CD4-positive, alpha-beta T cell (primary cell): Measurements from ENCODE around the gene MCTP1. TPM values are rescaled to one million over a fixed set of nuclear protein-coding genes. Genes with fewer than 3 reads are reported as not detected.
"Not testable (repeated sequence)": the region's sequence is repeated elsewhere in the genome, so short reads cannot be mapped to it uniquely, and the experiment has no call there.

Experiments
- ATAC-seq: fragments of 200-7000 bp; cut with Tn5 transposase; one replicate; pipeline ENCODE4 v1.10.0; 2022; ENCODE audit warnings: mild to moderate bottlenecking; ENCODE audit not compliant: poor library complexity
- CTCF ChIA-PET: fragments of 350-600 bp; sonication (Branson Sonifier 250); formaldehyde crosslinking; loops from one replicate; lab custom pipeline; 2021; ENCODE audit warnings: antibody characterized with exemption, inconsistent platforms; lab: Charles Lee
- POLR2A ChIA-PET: fragments of 350-600 bp; sonication (Branson Sonifier 250); formaldehyde crosslinking; loops from one replicate; lab custom pipeline; 2021; ENCODE audit warnings: antibody characterized with exemption, inconsistent platforms; lab: Charles Lee
- DNase-seq, 14 experiments: peaks; one replicate each; pipeline ENCODE4 v3.0.0-alpha.2; 2013 to 2020; ENCODE audit warnings: mixed read lengths in 2 of 14
- H3K27ac ChIP-seq, 2 donors: one replicate each; pipeline versions ENCODE4 v1.5.1 to v1.7.0; 2013; ENCODE audit warnings: low read length in 2 of 2, low read depth in 1 of 2, mild to moderate bottlenecking in 1 of 2
- H3K27me3 ChIP-seq, 2 experiments: 1 replicate in 1 of 2; 2 replicates in 1 of 2; pipeline versions ENCODE4 v1.6.1 to v1.7.0; 2013; ENCODE audit warnings: low read length in 2 of 2, control low read depth in 1 of 2, mild to moderate bottlenecking in 1 of 2, moderate library complexity in 1 of 2; ENCODE audit not compliant: insufficient read depth in 2 of 2, control insufficient read depth in 1 of 2
- H3K36me3 ChIP-seq: one replicate; pipeline ENCODE4 v1.6.1; 2013; ENCODE audit warnings: low read length, control low read depth; ENCODE audit not compliant: insufficient read depth
- H3K4me1 ChIP-seq: one replicate; pipeline ENCODE4 v1.6.1; 2013; ENCODE audit warnings: low read length, control low read depth; ENCODE audit not compliant: insufficient read depth
- H3K4me3 ChIP-seq: one replicate; pipeline ENCODE4 v1.5.1; 2013; ENCODE audit warnings: mild to moderate bottlenecking, low read length, moderate library complexity
- H3K9me3 ChIP-seq, 2 experiments: 1 replicate in 1 of 2; 2 replicates in 1 of 2; pipeline versions ENCODE4 v1.6.1 to v1.7.0; 2013; ENCODE audit warnings: low read length in 2 of 2, mild to moderate bottlenecking in 2 of 2, control low read depth in 1 of 2, moderate library complexity in 1 of 2; ENCODE audit not compliant: control insufficient read depth in 1 of 2, insufficient read depth in 1 of 2
- H3K27ac Mint-ChIP-seq: one replicate; pipeline ENCODE4 v1.8.0; 2020; ENCODE audit warnings: mixed read lengths
- H3K27me3 Mint-ChIP-seq: one replicate; pipeline ENCODE4 v1.8.0; 2021; ENCODE audit warnings: mixed read lengths
- H3K36me3 Mint-ChIP-seq: one replicate; pipeline ENCODE4 v1.8.0; 2021; ENCODE audit warnings: low read depth, mixed read lengths
- H3K4me1 Mint-ChIP-seq: one replicate; pipeline ENCODE4 v1.8.0; 2021; ENCODE audit warnings: low read depth, mixed read lengths
- H3K4me3 Mint-ChIP-seq: one replicate; pipeline ENCODE4 v1.8.0; 2020; ENCODE audit warnings: mild to moderate bottlenecking, mixed read lengths
- H3K9me3 Mint-ChIP-seq: one replicate; pipeline ENCODE4 v1.8.0; 2020; ENCODE audit warnings: mixed read lengths
- intact Hi-C, 2 experiments: fragments of 100-400 bp; cut with DNase I in 1 of 2; cut with micrococcal nuclease in 1 of 2; formaldehyde crosslinking; loops; one replicate each; pipeline versions ENCODE4 v1.15.1 to v1.9.0; 2023 to 2025; cut with DNase I, micrococcal nuclease
- total RNA-seq, 174 experiments: library from RNA in 2 of 174; stranded (reverse) in 2 of 174; gene quantifications; one replicate each; pipeline ENCODE4 v1.2.3 and lab custom pipeline; 2021 to 2026
- TF ChIP-seq, protein P1 (sequence below): fragments of 200-600 bp; IDR thresholded peaks from one replicate; pipeline ENCODE4 v1.8.0; 2022; ENCODE audit warnings: antibody characterized with exemption, mild to moderate bottlenecking

MCTP1 gene
- total RNA-seq, 2 experiments from 2014 or later: 2.1 to 2.7 TPM

GRCh38 chr5:94998670-94999069 is 286.2 kb downstream of the MCTP1 start:
- Mint-ChIP-seq H3K27ac (no peak overlapping the region), H3K36me3 (no peaks in the 10 kb centered on the region), H3K4me1 (no peaks in the 10 kb centered on the region), H3K4me3 (no peak overlapping the region), H3K27me3 (no peaks in the 10 kb centered on the region), H3K9me3 (no peaks in the 10 kb centered on the region)
- H3K27me3 ChIP-seq: no peaks in the 10 kb centered on the region
- no peaks in the 10 kb centered on the region for H3K4me1 ChIP-seq
- POLR2A ChIA-PET: no interaction called here
- DNase-seq: no peak
- ATAC-seq: no peak
- CTCF ChIA-PET: no interaction called here
- intact Hi-C loops: no loop called here
- H3K36me3 ChIP-seq: no peaks in the 10 kb centered on the region
- no peaks in the 10 kb centered on the region for H3K9me3 ChIP-seq
- no peak overlapping the region for H3K27ac ChIP-seq
- TF ChIP-seq, protein P1, sequence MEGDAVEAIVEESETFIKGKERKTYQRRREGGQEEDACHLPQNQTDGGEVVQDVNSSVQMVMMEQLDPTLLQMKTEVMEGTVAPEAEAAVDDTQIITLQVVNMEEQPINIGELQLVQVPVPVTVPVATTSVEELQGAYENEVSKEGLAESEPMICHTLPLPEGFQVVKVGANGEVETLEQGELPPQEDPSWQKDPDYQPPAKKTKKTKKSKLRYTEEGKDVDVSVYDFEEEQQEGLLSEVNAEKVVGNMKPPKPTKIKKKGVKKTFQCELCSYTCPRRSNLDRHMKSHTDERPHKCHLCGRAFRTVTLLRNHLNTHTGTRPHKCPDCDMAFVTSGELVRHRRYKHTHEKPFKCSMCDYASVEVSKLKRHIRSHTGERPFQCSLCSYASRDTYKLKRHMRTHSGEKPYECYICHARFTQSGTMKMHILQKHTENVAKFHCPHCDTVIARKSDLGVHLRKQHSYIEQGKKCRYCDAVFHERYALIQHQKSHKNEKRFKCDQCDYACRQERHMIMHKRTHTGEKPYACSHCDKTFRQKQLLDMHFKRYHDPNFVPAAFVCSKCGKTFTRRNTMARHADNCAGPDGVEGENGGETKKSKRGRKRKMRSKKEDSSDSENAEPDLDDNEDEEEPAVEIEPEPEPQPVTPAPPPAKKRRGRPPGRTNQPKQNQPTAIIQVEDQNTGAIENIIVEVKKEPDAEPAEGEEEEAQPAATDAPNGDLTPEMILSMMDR: no peak
- H3K4me3 ChIP-seq: no peak overlapping the region

DNA sequence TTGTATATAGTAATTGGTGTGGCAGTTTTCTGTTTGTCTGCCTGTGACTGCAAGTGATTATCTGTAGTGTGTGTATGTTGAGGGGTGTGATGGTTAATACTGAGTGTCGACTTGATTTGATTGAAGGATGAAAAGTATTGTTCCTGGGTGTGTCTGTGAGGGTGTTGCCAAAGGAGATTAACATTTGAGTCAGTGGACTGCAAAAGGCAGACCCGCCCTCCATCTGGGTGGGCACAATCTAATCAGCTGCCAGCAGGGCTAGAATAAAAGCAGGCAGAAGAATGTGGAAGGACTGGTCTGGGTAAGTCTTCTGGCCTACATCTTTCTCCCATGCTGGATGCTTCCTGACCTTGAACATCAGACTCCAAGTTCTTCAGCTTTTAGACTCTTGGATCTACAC is 290.4 kb downstream of the MCTP1 start:
- H3K27ac ChIP-seq, H3K27ac Mint-ChIP-seq, H3K9me3 Mint-ChIP-seq, H3K4me3 ChIP-seq, H3K36me3 Mint-ChIP-seq, H3K36me3 ChIP-seq, POLR2A ChIA-PET, DNase-seq, H3K27me3 Mint-ChIP-seq, H3K4me1 ChIP-seq, H3K4me3 Mint-ChIP-seq, H3K4me1 Mint-ChIP-seq, H3K9me3 ChIP-seq, ATAC-seq, intact Hi-C loops, H3K27me3 ChIP-seq: not testable (repeated sequence)
- CTCF ChIA-PET: interaction anchor here (0.6 kb wide), 1 partner anchor 235 kb away, joined by 4 read pairs; no protein-coding TSS in a partner anchor

DNA sequence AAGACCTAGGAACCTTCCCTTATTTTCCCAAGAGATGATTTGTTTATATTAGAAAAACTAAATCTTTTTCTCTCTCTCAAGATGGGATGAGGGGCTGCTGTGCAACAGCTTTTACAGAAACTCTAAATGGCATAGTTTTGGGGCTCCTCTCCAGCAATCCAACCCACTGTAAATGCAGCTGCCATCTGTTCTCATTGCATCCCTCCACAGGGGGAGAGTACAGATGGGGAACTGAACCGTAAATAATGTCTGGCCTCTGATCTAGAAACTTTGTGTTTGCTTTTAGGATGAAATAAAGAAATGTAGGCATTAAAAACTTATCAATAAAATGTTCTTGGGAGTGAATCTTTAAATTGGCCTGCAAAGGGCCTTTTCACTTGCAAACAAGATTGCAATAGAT is 291.4 kb downstream of the MCTP1 start:
- Mint-ChIP-seq H3K9me3 (no peaks in the 10 kb centered on the region), H3K27ac (no peak overlapping the region), H3K4me1 (no peaks in the 10 kb centered on the region), H3K4me3 (no peak overlapping the region), H3K27me3 (no peaks in the 10 kb centered on the region), H3K36me3 (no peaks in the 10 kb centered on the region)
- no peaks in the 10 kb centered on the region for H3K4me1 ChIP-seq
- H3K4me3 ChIP-seq: no peak overlapping the region
- TF ChIP-seq, protein P1: no peak
- DNase-seq (no peak), ATAC-seq (no peak)
- CTCF ChIA-PET: no interaction called here
- H3K27me3 ChIP-seq: no peaks in the 10 kb centered on the region
- no peak overlapping the region for H3K27ac ChIP-seq
- H3K9me3 ChIP-seq: no peaks in the 10 kb centered on the region
- intact Hi-C loops: no loop called here
- no peaks in the 10 kb centered on the region for H3K36me3 ChIP-seq
- POLR2A ChIA-PET: no interaction called here

DNA sequence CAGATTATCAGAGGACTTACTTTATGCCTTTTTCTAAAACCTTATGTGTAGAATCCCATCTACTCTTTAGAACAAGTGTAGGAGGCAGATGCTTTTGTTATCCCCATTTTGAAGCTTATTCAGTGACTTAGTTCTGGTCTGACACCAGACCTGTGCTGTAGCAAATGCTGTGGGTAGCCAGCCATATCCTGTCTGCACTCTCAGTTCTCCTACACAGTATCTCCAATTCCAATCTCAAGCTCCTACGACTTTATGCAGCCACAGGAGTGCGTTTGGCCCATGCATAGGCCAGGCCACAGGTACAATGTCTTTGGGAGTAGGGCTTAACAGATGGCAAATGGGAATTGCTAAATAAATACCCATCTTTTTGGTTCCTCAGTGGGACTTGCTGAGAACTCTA is 292.6 kb downstream of the MCTP1 start:
- ATAC-seq (no peak), DNase-seq (no peak)
- H3K4me1 Mint-ChIP-seq: no peaks in the 10 kb centered on the region

More for the DNA sequence above, 292.6 kb downstream of the MCTP1 start:
- no peak overlapping the region for H3K4me3 ChIP-seq
- no peak overlapping the region for H3K27ac Mint-ChIP-seq
- H3K27me3 ChIP-seq: no peaks in the 10 kb centered on the region
- no peaks in the 10 kb centered on the region for H3K4me1 ChIP-seq
- CTCF ChIA-PET: no interaction called here
- intact Hi-C loops: no loop called here
- H3K36me3 Mint-ChIP-seq: no peaks in the 10 kb centered on the region
- TF ChIP-seq, protein P1: no peak
- no peak overlapping the region for H3K4me3 Mint-ChIP-seq
- POLR2A ChIA-PET: no interaction called here
- no peaks in the 10 kb centered on the region for H3K36me3 ChIP-seq
- H3K9me3 Mint-ChIP-seq: no peaks in the 10 kb centered on the region
- no peaks in the 10 kb centered on the region for H3K27me3 Mint-ChIP-seq
- H3K27ac ChIP-seq: no peak overlapping the region
- no peaks in the 10 kb centered on the region for H3K9me3 ChIP-seq
